Stimulated activated CD8-positive, alpha-beta memory T cell treated with anti-CD3 and anti-CD28 coated beads, Interleukin-15, amount 100 ng/mL, for 24 hours (primary cell): ENCODE measurements around the gene ACBD7.

Experiments used
- DNase-seq: peaks from one replicate; pipeline ENCODE4 v3.0.0-alpha.2; 2020; ENCODE audit warnings: low read depth

Gene ACBD7

GRCh38 chr10:15091418-15091817 lies 2.8 kb upstream of the ACBD7 start:
- DNase-seq: no peak

DNA sequence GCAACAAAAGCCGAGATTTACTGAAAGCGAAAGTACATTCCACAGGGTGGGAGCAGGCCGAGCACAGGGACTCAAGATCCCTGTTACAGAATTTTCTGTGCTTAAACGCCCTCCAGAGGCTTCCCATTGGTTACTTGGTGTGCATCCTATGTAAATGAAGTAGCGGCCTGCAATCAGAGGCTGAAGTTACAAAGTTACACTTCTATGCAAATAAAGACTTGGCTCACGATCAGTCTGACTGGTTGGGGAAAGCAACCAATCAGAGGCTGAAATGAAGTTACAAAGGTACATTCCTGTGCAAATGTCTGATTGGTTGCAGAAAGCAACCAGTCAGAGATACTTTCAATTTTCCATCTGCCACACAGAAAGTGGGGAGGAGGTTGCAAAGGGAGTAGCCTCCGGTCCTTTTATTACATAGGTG lies 4.1 kb downstream of the ACBD7 start:
- DNase-seq: no peak

- no peak for DNase-seq
Measured at GRCh38 chr10:15083674-15084501, 4.7 kb downstream of the ACBD7 start.

DNA sequence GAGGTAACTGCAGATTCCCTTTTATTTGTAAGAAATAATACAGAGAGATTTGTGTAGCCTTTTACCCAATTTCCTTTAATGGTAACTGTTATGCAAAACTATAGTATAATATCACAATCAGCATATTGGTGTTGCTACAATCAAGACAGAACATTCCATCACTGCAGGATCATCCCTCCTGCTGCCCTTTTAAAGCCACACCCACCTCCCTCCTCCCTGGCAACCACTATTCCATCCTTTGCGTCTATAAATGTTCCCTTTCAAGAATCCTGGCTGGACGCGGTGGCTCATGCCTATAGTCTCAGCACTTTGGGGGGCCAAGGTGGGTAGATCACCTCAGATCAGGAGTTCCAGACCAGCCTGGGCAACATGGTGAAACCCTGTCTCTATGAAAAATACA lies 13.2 kb downstream of the ACBD7 start:
- no peak for DNase-seq

DNA sequence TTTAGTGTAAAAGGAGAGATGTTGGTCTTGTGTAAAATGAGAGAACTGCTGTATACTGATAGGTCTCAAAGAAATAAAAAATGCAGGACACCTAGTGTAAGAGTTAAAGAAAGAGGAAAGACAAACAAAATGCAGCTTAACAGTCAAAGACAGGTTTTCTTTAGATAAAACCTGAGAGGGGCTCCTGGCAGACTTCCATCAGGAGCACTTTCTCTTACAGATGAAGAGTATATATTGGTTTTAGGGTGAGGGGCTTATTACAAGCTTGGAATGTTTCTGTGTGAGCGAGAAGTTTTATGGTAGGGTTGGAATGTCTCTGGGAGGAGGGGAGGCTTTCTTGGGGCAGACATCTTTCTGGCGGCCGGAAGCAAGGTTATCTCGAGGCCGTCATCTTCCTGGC lies 16.2 kb downstream of the ACBD7 start:
- DNase-seq: no peak

GRCh38 chr10:15069230-15069629 lies 19.3 kb downstream of the ACBD7 start:
- no peak for DNase-seq

DNA sequence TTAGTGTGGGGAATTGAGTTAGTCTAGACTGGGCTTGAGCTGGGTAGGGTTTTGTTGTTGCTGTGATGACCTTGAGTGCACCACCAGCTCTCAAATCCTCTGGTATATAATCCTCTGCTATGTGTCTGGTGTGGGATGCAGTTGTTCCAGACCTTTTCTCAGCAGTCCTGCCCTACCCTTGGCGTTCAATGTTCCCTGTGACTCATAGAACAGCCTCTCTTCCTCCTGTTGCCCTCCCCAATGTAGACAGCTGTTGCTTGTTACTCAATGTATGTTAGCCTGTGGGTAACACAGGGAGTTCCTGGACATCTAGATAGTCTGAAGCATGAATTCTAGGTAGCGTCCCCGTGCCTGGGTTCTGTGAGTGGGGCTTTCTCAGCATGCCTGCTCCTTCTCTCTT lies 19.8 kb downstream of the ACBD7 start:
- DNase-seq: no peak

GRCh38 chr10:15067154-15067553 lies 21.4 kb downstream of the ACBD7 start:
- DNase-seq: no peak

GRCh38 chr10:15060638-15061037 lies 27.9 kb downstream of the ACBD7 start:
- DNase-seq: no peak

GRCh38 chr10:15059914-15060313 lies 28.7 kb downstream of the ACBD7 start:
- no peak for DNase-seq

DNA sequence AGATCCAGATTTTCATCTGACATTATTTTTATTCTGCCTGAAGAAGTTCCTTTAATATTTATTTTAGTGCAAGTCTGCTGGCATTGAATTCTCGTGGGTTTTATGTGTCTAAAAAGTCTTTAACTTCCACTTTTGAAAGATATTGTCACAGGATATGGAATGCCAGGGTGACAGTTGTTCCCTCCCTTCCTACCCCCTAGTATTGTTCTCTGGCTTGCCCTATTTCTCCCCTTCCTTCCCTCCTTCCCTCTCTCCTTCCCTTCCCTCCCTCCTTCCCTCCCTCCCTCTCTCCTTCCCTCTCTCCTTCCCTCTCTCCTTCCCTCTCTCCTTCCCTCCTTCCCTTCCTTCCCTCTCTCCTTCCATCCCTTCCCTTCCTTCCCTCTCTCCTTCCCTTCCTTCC lies 29.9 kb downstream of the ACBD7 start:
- no peak for DNase-seq

DNA sequence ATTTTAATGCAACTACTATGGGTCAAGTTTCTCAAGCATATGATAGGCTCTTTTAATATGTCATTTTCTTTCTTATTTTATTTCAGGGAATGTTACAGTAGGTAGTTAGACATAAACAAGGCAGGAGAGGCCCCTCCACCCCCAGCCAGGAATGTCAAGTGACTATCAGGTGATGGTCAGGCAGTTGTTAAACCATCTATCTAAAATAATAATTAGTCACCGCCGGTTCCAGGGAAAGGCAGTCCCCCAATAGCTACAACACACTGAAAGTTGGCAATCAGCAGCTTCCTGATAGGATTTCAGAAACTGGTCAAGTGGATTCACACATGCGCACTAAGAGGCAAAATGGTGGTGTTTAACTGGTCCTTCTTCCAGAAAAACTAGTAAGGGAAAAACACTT lies 35.5 kb downstream of the ACBD7 start:
- no peak for DNase-seq

DNA sequence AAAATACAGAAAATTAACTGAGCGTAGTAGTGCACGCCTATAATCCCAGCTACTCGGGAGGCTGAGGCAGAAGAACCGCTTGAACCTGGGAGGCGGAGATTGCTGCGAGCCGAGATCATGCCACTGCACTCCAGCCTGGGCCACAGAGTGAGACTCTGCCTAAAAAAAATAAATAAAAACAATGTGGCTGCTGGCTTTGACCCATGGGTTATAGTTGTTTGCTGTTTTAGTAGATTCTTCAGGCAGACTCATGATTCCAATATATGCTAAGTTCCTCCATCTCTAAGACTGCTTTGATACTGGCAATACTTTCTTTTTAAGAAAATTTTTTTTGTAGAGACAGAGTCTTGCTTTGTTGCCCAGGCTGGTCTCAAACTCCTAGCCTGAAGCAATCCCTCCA lies 36.5 kb downstream of the ACBD7 start:
- DNase-seq: no peak

GRCh38 chr10:15049533-15049932 lies 39.0 kb downstream of the ACBD7 start:
- DNase-seq: no peak

DNA sequence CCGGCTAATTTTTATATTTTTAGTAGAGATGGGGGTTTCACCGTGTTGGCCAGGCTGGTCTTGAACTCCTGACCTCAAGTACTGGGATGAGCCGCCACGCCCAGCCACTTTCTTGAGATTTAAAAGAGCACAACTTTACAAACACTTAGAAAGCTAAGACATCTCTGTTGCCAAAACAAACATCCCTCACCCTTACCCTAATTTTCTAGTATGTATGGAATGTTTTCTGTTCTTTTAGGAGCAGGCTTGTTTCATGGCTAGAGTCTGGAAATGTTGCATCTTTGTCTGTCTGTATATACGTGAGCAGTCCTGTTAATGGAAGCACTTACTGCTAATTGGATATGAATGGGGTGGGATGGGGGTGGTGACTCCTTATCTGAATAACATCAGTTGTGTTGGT lies 42.0 kb downstream of the ACBD7 start:
- DNase-seq: no peak

DNA sequence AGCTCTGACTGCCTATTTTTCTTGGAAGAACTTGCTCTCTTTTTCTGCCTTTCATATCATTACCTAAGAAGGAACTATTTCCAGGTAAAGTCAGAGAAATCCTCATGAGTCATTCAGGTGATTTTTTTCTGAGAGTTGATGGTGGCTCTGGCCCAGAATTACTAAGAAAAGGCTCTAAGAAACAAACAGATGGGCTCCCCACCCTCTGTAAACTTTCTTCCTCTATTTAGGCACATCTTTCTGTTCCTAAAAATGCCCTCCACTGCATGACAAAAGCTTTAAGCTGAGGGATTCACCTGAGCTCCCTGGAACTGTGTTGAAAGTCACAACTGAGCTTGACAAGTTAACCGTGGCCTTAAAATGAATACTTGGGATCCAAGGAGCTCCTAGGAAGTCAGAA lies 43.2 kb downstream of the ACBD7 start:
- DNase-seq: no peak

GRCh38 chr10:15043674-15044073 lies 44.9 kb downstream of the ACBD7 start, which contains the start of gene OLAH:
TSS of gene OLAH (plus strand) at chr10:15043943. CDS start at chr10:15047289, 3,346 bp downstream.
- DNase-seq: no peak

DNA sequence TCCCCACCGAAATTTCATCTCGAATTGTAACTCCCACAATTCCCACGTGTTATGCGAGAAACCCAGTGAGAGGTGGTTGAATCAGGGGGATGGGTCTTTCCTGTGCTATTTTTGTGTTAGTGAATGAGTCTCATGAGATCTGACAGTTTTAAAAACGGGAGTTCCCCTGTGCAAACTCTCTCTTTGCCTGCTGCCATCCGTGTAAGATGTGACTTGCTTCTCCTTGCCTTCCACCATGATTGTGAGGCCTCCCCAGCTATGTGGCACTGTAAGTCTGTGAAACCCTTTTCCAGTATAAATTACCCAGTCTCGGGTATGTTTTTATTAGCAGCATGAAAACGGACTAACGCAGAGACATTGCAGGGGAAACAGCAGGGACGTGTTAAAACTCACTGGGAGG lies 50.2 kb downstream of the ACBD7 start:
- no peak for DNase-seq

- no peak for DNase-seq
Measured at GRCh38 chr10:15037691-15038090, 50.9 kb downstream of the ACBD7 start.

DNA sequence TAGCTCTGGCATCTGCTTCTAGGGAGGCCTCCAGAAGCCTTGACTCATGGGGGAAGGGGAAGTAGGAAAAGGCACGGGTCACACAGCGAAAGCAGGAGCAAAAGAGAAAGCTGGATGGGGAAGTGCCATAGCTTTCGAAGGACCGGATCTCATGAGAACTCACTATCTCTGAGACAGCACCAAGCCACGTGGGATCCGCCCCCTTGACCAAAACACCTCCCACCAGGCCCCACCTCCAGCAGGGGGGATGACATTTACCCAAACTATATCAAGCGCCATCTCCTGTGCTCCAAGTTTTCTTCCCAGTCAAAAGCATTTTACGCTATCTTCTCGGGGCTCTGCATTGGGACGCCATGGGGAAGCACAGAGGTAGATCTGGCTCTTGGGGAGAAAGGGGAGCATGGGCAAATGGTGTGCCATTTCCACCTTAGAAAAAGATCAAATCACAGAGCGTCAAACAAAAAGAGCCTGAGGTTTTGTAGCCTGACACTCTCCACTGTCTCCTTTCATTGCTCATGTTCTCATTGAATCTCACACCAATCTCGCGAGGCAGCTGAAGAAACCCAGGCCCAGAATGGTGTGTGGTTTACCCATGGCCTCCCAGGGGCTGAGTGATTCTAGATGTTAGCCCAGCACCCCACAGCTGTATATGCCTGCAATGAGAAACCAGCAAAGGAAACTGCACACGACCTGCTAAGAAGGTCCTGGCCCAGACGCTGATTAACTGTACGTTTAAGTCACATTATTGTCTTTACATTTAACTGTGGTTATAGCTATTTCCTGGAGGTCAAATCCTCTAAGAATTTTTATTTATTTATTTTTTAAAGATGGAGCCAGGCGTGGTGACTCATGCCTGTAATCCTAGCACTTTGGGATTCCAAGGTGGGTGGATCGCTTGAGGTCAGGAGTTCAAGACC lies 52.9 kb downstream of the ACBD7 start:
- DNase-seq: no peak

GRCh38 chr10:15027741-15028140 lies 60.8 kb downstream of the ACBD7 start:
- no peak for DNase-seq
